Islet precursor cell (in vitro differentiated cells): ENCODE data around the gene MYBPC3.

ENCODE experiments used
- DNase-seq: peaks from one replicate; pipeline ENCODE4 v3.0.0-alpha.2; 2018

The MYBPC3 gene

DNA sequence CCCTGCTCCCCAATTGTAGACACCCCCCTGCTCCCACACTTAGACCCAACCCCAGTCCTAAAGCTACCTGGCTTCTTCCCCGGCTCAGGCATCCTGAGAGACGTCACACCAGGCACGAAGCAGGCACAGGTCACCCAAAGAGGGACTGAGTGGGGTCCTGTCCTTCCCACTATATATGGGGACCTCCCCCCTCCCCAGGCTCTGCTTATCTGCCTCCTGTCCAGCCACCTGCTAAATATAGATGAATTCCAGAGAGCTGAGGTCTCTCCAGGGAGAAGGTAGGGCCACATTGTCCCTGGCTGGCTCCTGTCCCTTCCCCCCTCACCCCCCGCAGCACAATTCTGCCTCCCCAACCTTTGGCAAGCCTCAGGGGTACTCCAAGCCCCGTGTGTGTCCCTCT, at the start of gene MYBPC3:
MYBPC3 (minus strand) TSS at position 147 of the 400 bp plus-strand sequence; CDS start at position 92, 55 bp downstream.
- no peak for DNase-seq

DNA sequence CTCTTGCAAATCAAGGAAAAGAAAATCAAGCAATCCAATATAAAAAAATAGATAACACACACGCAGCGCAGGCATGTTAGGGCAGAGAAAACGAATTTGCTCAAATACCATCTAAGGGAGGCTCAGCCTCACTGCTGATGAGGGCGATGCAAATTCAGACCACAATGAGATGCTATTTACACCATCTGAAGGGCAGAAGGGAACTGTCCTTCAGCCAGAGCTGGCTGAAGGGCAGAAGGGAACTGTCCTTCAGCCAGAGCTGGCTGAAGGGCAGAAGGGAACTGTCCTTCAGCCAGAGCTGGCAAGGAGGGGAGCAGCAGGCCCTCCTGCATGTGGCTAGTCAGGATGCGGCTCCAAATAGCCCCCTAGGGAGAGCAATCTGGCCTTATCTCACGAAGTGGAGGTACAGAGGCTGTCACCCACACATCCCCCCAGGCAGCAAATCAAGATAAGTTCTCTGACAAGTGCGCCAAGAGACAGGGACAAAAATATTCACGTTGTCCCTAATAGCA, 48.3 kb upstream of the MYBPC3 start:
- DNase-seq, result no peak

DNA sequence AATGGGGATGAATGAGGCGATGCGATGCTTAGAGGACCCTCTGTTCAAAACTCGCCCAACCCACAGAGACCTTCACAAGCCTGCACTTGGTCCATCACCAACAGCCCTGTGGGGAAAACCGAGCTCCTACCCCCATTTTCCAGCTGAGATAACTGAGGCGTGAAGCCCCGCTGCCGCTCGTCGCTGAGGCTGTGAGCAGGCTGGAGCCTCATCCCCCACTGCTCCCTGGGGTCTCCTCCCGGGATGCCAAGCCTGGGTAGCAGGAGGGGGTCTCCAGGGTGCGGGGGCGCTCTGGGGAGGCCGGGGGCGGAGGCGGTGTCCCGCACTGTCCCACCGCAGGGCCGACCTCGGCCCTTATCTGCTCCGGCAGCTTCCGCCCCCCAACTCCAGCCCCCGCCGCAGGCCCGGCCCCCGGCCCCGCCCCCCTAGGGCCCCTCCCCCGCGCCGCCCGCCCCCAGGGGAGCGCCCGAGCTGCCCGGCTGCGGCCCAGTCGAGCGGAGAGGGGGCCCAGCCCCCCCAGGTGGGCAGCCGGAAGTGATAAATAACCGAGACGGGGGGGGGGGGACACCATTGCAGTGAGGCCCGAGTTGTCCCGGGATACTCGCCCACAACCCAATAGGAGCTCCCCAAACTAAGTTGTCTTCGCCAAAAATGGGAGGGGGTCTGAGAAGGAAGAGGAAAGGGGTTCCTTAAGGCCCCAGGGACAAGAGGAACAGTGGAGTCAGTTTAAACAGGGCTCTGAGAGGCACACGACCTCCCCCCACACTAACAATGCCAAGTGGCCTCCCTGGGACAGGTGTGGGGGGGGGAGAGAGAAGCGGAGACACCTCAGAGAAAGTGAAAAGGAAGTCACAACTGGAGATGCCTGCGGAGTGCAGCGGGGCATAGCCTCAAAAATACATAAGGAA, 47.6 kb upstream of the MYBPC3 start:
- DNase-seq, result no peak

DNA sequence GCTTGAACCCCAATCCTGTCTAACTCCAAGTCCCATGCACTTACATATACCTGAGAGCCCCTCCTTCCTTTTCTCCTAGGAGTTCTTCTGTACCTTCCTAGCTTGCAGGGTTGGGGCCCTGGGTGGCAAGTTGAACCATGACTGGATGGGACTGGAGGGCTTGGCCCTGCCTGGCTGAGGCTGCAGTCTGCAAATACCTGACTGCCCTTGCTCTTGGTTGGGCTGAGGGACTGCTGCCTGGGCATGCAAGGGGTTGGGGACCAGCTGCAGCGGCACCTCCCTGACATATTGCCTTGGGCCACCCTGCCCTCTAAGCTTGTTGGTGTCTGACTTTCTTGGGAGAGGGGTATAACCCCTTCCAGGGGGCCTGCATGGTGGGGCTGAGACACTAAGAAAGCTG, 46.0 kb upstream of the MYBPC3 start:
- DNase-seq, result no peak

DNA sequence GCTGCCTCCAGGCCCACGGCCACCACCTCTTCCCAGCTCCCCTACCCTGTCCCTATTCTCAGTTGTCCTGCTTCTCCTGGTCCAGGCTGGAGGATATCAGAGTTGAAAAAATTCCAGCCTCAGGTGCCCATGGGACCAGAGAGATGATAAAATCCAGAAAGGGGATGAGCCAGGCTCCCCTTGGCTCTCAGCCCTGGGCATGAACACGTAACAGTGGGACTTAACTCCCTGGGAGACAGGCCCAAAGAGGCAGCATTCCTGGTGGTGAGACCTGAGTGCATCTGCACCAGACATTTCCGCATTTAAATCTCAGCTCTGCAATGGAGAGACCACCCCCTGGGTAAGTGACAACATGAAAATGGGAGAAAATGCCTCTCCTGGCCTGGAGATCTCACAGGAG, 45.5 kb upstream of the MYBPC3 start:
- DNase-seq, result no peak

DNA sequence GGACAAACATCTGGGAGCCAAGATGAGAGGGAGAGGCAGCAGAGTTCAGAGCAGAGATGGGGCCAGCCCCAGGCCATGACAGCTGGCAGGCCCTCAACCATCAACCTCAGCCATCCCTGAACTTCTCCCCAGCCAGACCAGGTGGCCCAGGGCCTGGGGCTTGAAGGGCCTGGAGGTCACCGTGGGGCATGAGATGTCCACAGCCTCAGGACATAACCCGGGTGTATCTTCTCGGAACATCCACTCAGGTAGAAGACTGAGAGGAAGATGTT, 43.5 kb upstream of the MYBPC3 start:
- no peak for DNase-seq

DNA sequence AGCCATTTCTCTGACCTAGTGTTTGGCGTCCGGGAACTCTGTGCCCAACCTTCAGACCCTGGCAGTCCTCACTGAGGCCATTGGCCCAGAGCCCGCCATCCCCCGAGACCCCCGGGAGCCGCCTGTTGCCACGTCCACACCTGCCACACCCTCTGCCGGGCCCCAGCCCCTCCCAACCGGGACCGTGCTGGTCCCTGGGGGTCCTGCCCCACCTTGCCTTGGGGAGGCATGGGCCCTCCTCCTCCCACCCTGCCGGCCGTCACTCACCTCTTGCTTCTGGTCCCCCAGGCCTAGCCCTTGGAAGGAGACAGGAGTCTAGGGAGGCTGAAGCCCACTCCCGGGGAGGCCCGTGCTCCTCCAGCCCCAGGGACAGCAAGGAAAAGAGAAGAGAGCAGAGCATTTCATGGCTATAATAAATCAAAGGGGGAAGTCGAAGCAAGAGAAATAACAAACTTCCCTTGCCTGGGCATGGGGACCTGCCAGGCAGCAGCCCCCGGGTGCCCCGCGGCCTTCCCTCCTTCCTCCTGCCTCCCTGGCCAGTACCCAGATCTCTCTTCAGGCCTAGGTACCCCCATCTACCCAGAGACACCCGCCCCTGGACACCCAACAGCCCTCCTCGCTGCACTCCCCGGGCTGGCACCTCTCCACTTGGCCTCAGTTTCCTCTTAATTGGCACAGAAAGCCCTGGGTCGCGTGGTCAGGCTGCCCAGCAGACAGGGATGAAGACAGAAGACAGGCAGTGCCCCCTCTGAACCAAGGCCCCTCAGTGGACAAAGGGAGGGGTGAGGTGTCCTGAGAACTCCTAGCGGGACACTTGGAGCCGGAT, 42.9 kb upstream of the MYBPC3 start:
- DNase-seq, result no peak

DNA sequence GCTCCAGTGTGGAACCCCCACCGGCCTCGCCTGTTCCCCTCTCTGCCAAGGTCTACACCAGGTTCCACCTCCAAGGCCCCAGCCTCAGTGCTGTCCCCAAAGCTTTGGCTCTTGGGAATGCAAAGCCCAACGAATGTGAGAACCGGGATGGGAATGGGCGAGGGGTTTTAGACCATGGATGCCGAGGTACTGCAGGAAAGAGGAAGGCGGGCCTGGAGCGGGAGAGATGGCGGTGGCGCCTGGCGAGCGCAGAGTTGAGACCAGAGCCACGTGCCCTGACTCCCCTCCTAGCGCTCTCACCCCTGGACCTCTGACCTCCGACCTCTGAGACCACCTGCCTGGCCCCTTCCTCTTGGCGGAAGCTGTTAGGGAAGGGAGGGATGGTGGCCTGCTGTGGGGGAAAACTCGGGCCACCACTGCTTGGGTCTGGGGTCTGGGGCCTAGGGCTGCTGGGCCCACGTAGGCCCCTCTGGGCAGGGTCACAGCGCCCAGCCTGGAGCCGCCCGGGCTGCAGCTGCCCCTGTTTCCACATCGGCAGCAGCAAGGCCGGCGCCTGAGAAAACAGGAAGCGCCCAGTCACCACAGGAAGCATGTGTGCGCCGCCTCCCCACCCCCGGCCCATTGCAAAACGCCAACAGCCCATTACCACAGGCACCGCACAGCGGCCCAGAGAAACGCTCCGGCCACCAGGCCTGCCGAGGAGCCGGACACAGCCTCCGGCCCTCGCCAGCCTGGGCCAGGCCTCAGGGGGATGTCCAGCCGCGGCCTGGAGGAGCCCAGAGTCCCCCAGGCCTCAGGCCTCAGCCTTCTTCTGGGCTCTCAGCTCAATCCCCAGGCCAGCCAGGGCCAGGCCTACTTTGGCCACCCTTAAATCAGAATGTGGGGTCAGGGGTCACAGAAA, 42.1 kb upstream of the MYBPC3 start:
- DNase-seq, result no peak

DNA sequence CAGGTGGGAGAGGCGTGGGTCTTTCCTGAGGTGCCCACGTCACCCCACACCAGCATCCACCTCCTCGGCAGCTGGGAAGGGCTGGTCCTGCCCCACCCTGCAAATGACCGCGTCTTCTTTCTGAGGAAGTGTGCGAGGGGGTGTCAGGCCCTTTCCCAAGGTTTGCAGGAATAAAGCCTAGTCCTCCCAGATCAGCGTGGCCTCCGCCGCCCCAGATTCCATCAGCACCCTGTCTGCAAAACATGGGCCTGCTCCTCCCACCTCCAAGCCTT, 41.5 kb upstream of the MYBPC3 start:
- DNase-seq, result no peak

DNA sequence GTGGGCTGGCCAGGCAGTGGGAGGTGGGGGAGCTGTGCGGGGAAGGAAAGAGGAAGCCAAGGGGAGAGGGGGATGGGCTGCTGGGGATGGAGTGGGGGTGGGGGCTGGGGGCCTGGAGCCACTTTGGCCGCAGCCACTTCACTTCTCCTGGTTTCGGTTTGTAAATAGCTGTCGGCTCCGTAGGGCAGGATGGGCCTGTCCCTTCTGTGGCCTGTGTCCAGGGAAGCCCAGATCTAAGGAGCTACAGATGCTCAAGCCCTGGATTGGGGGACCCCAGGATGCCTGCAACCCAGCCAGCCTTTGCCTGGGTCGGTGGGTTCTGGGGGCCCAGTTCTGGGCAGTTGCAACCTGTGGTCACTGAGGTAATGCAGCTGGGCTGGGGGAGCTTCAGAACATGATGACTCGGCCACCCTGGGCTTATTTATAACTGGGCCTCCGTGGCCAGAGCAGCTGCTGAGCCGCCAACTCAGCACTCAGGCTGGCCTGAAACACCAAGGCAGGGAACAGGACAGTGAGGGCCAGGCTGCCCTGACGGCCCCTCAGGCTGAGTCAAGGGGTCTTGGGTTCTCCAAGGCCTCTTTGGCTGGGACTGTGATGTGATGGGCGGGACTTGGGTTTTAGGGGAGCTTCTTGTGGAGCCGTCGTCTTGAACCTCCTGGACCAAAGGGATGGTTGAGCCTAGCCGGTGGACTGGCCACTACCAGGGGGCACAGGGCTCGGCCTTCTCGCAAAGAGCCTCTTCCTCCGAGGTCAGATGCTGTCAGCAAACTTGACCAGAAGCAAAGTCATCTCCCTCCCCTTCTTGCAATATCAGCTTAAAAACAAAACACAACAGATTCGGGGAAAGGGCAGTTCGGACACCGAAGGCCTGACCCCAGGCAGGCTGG, 40.9 kb upstream of the MYBPC3 start:
- peak; percentile 70 for DNase-seq

DNA sequence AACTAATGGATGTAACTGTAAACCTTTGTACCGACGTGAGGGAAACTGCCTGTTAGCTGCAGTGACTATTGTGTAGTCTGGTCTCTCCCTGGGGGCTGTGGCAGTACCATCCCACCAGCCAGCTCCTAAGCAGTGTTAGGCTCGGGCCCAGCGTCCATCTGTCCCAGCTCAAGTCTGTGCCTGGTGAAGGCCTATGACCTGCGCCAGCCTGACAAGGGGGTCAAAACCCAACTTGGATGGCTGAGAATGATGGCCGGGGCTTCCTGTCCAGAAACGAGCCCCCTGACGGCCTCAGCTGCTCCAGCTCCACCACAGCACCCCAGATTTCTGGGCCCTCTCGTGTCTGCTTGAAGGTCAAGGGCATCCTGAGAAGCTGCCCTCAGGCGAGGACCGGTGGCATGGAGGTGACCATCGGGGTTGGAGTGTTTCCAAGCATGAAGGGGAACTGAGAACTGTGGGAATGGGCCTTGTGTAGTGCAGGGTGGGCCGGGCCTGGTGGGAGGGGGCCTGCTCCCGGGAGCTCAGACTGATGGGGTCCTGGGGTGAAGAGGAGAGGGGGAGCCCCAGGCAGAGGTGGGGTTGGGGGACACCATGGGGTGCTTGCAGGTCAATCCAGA, 40.2 kb upstream of the MYBPC3 start:
- DNase-seq, result no peak

DNA sequence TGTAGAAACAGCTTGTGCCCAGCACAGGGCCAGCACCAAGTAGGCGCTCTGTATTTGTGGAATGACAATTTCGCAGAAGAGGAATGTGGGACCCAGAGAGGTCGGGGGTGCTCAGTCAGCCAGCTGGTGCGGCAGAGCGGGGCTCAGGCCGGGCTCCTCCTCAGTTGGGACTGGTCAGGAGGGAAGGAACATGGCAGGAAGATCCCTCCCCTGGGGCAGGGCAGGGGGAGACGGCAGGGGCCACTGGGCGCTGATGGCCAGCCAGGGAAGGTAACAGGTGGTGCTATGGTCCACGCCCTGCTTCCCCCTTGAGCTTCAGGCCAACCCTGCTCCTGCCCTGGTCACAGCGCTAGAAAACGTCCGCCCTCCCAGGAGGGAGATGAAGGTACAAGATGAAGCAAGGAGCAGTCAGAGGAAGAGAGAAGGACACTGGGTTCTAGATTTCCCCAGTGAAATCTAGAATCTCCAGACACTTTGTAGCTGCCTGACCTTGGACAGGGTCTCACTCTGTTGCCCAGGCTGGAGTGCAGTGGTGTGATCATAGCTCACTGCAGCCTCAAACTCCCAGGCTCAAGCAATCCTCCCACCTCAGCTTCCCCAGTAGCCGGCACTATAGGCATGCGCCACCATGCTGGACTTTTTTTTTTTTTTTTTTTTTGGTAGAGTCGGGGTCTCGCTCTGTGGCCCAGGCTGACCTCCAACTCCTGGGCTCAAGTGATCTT, 39.4 kb upstream of the MYBPC3 start:
- DNase-seq, result no peak

DNA sequence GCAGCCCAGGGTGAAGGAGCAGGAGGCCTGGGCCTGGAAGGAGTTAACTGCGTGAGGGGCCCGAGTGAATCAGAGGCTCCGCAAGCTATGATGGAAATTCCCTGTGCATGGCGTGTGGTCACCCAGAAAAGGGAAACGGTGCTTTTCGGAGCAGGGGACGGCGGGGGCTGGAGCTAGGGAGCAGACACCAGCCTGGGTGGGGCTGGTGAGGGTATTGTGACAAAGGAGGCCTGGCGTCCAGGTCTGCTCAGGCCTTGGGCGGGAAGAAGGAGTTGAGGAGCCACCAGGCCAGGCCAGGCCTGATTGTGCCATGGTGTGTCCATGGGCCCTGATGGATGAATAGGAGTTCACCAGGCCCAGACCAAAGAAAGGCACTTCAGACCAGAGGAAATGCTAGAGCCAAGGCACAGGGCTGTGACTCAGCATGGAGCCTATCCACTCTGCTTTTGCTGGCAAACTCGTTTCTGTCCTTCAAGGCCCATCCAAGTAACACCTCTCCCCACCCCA, 38.6 kb upstream of the MYBPC3 start:
- DNase-seq, result peak; percentile 69

DNA sequence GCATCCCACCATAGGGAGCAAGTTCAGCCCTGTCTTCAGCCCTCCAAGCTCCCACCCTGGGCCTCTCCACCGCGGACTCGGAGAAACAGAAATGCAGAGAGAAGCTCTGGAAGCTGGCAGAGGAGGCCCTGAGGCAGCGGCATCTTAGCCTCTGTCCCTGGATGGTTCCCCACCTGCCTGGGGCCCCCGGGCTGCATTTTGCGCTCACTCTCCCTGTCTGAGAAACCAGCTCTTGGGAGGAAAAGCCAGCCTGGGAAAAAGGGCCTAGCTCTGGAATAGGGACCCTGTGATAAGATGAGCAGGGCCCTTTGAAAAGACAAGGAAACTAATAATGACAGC, 37.9 kb upstream of the MYBPC3 start:
- DNase-seq, result no peak

DNA sequence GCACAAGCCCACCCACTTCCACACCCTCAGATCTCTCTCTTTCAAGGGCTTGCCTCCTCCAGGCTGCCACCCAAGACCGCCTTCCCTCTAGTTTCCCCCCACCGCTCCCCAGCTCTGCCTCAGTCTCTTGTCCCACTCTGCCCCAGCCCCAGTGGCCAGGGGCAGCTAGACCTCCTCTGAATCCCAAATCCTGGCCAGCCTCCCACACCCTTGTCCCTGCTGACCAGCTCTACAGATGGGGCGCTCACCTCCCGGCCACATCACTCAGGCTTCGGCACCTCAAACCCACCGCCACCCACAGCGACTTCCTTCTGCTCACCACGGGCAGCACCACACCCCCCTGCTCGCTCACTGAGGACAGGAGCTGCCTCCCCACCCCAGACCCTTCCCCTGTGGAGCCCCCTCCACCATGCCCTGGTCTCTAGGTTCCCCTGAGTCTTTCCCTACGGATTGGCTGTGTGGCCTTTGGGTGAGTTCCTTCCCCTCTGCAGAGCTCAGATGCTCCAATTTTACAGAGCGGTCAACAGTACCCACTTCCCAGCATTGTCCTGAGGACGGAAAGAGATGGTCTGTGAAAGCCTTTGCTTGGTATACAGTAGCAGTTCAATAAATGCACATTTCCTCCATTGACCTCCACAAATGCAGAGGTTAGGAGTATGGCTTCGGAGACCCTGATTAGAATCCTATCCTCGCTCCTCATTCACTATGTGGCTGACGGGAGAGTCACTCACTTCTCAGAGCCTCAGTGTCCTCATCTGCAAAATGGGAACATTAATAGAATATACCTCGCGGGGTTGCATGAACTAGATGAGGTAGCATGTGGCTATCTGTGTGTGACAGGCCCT, 37.3 kb upstream of the MYBPC3 start:
- no peak for DNase-seq

DNA sequence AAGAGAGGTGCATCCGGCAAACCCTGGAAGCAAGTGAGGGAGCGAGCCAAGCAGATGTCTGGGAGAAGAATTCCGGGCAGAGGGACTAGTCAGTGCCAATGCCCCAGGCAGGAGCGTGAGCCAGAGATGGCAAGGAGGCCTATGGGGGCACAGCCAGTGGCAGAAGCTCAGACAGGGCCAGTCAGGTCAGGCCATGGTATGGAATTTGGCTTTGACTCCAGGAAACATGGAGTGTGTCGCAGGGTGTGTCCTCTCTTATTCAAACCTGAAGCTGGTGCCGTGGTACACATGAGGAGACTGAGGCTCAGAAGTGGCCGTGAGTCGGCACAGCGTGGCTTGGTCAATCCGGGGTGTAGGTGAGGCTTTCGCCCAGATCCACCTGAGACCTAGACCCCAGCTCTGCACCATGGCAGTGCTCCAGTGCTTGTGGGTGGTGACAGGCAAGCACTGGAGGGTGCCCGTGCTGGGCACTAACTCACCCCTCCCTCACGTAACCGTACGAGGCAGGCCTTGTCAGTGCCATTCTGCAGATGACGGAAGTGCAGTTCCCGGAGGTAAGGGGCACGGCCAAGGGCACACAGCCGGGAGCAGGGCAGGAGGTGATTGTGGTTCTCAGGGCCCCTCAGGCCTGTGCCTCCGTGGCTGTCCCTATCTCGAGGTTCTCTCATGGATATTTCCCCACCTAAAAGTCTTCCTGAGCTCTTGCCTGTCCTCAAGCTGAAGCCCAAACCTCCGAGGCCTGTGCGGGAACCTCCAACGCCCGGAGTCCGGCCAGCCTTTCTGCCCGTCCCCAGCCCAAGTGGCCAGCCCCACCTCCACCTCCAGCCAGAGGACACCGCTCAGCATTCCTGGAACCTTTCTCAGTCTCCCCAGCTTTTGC, 36.4 kb upstream of the MYBPC3 start:
- DNase-seq, result no peak

DNA sequence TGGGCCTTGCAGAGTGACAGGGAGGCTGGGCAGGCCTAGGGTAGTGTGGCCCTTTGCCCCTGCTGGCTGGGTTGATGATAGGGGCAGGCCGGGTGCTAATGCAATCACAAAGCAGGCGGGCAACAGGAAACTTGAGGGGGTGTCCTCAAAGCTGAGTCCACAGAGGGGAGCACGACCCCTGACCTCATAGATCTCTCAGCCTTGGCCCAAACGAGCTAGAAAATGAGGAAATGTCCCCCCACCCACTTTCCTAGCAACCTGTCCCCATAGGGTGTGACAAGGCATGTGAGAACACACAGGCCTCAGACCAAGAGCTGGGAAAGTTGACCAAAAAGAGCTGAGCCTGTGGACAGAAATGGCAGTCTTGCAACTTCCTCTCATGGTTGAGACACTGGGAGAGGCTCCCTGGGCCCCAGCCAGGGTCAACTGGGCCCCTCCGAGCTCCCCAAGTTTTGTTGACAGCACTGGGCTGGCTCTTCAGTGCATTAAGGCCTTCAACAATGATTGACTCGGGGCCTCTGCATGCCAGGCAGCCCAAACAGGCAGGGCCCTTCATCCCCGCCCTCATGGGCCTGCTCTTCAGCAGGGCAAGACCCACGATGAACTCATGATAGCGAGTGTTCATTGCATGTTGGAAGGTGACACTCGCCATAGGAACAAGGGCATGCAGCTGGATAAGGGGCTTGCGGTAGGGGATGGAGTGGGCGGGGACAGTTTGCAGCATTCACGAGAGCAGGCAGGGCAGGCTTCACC, 35.6 kb upstream of the MYBPC3 start:
- no peak for DNase-seq

DNA sequence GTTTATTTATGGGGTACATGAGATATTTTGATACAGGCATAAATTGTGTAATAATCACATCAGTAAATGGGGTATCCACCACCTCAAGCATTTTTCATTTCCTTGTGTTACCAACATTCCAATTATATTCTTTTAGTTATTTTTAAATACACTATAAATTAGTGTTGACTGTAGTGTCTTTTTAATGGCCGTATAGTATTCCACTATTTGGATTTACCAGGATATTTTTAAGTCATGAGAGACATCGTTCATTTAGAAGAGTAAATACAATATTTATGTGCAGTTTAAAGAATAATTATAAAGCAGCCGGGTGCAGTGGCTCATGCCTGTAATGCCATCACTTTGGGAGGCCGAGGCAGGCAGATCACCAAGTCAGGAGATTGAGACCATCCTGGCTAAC, 32.0 kb upstream of the MYBPC3 start:
- DNase-seq, result no peak
